ENCODE measurements around the gene FAM163A. TPM values are rescaled to one million over a fixed set of nuclear protein-coding genes. Genes with fewer than 3 reads are reported as not detected.

FAM163A gene
- total RNA-seq, 1 donor from 2014 or later, result 0.17 TPM

DNA sequence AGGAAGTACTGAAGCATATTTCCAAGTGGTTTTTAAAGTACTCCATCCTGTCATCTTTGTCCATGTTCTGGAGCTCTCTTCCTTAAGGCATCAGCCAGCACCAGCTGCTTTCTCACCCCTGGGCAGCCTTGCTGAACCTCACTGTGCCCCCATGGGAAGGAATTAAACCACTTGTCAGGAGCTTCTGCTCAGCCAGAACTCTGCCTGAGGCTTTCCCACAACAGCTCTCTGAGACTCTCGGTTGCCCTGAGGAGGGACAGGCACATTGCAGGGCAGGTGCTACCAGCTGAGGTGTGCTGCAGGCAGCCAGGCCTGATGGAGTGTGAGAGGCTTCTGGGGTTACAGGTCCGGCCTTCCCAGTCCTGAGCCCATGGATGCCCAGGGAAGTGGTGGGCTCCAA lies 30.9 kb downstream of the FAM163A start:
- no peak for DNase-seq (ENCODE audit: low read depth)
- TF ChIP-seq, protein P1, sequence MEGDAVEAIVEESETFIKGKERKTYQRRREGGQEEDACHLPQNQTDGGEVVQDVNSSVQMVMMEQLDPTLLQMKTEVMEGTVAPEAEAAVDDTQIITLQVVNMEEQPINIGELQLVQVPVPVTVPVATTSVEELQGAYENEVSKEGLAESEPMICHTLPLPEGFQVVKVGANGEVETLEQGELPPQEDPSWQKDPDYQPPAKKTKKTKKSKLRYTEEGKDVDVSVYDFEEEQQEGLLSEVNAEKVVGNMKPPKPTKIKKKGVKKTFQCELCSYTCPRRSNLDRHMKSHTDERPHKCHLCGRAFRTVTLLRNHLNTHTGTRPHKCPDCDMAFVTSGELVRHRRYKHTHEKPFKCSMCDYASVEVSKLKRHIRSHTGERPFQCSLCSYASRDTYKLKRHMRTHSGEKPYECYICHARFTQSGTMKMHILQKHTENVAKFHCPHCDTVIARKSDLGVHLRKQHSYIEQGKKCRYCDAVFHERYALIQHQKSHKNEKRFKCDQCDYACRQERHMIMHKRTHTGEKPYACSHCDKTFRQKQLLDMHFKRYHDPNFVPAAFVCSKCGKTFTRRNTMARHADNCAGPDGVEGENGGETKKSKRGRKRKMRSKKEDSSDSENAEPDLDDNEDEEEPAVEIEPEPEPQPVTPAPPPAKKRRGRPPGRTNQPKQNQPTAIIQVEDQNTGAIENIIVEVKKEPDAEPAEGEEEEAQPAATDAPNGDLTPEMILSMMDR (IDR thresholded peaks at IDR 0.05; ENCODE audit: insufficient read depth, low read length, poor library complexity, severe bottlenecking), result no peak
- Histone ChIP-seq H3K36me3 (ENCODE audit: control insufficient read depth, insufficient read depth, low read length) (no peaks in the 10 kb centered on the region), H3K4me3 (ENCODE audit: low read depth, low read length) (no peak overlapping the region), H3K27me3 (ENCODE audit: control insufficient read depth, insufficient read depth, low read length) (no peaks in the 10 kb centered on the region)

DNA sequence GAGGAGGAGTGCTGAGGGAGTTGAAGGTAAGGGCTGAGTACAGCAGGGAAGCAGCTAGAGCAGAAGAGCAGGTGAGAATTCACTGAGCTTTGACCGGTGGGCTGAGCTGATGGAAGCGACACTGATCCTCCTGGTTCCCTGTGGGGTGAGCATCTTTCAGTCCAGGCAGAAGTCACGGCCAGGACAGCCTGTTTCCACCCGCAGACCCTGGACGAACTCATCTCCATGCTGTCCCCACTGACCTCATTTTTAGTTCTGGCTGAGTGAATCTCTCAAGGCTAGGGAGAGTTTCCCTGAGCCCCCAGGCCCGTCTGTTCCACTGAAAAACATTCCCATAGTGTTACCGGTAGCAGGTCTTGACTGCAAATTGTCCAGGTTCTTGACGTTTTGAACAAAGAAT lies 31.5 kb downstream of the FAM163A start:
- TF ChIP-seq, protein P1 (IDR thresholded peaks at IDR 0.05; ENCODE audit: insufficient read depth, low read length, poor library complexity, severe bottlenecking), result no peak

DNA sequence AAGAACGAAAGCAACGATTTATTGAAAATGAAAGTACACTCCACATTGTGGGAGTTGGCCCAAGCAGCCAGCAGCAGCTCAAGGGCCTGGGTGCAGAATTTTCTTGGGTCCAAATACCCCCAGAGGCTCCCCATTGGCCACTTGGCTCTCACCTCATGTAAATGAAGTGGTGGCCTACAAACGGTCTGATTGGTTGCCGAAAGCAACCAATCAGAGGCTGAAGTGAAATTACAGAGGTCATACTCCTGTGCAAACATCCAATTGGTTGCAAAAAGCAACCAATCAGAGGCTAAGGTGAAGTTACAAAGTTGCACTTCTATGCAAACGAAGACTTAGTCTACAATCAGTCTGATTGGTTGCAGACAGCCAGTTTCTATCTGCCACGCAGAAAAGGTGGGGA lies 31.9 kb downstream of the FAM163A start:
- Histone ChIP-seq H3K27me3 (ENCODE audit: control insufficient read depth, insufficient read depth, low read length) (no peaks in the 10 kb centered on the region), H3K36me3 (ENCODE audit: control insufficient read depth, insufficient read depth, low read length) (no peaks in the 10 kb centered on the region), H3K4me3 (ENCODE audit: low read depth, low read length) (no peak overlapping the region)
- no peak for DNase-seq (ENCODE audit: low read depth)
- TF ChIP-seq, protein P1 (IDR thresholded peaks at IDR 0.05; ENCODE audit: insufficient read depth, low read length, poor library complexity, severe bottlenecking), result no peak

More for the DNA sequence above, 31.5 kb downstream of the FAM163A start:
- DNase-seq (ENCODE audit: low read depth), result no peak
- Histone ChIP-seq H3K27me3 (ENCODE audit: control insufficient read depth, insufficient read depth, low read length) (no peaks in the 10 kb centered on the region), H3K36me3 (ENCODE audit: control insufficient read depth, insufficient read depth, low read length) (no peaks in the 10 kb centered on the region), H3K4me3 (ENCODE audit: low read depth, low read length) (no peak overlapping the region)

DNA sequence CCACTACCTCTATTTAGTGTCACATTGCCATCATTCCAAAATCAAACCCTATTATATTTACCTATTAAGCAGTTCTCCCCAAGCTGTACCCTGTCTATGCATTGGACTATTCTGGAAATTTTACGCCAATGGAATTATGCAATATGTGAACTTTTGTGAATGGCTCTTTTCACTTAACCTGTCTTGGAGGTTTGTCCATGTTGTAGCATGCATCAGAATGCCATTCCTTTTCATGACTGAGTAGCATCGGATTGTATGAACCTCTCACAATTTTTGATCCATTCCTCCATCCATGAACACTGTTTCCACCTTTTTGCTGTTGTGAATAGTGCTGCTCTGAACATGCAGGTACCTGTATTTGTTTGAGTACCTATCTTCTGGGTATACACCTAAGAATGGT lies 33.7 kb downstream of the FAM163A start:
- no peaks in the 10 kb centered on the region for H3K36me3 ChIP-seq (ENCODE audit: control insufficient read depth, insufficient read depth, low read length)
- no peak for DNase-seq (ENCODE audit: low read depth)
- TF ChIP-seq, protein P1 (IDR thresholded peaks at IDR 0.05; ENCODE audit: insufficient read depth, low read length, poor library complexity, severe bottlenecking), result no peak

DNA sequence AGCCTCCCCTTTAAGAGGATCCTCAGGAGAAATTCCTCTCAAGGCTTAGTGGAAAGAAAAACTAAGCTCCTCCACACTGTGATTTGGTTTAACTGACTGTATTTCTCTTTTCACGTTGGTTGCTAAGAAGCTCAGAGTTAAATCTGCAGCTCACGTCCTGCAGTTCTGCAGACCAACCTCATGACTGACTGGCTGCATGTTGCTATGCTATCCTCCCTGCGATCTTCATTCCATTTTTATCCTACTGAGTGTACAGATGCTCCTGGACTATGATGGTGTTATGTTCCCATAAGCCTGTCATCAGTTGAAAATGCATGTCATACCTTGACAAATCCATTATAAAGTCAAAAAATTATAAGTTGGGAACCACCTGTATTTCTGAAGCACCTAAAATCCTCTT lies 34.6 kb downstream of the FAM163A start:
- Histone ChIP-seq H3K27me3 (ENCODE audit: control insufficient read depth, insufficient read depth, low read length) (peaks cover 5% of the 10 kb centered on the region), H3K36me3 (ENCODE audit: control insufficient read depth, insufficient read depth, low read length) (no peaks in the 10 kb centered on the region), H3K4me3 (ENCODE audit: low read depth, low read length) (no peak overlapping the region)
- DNase-seq (ENCODE audit: low read depth), result no peak
- TF ChIP-seq, protein P1 (IDR thresholded peaks at IDR 0.05; ENCODE audit: insufficient read depth, low read length, poor library complexity, severe bottlenecking), result no peak

More for the DNA sequence above, 33.7 kb downstream of the FAM163A start:
- Histone ChIP-seq H3K27me3 (ENCODE audit: control insufficient read depth, insufficient read depth, low read length) (no peaks in the 10 kb centered on the region), H3K4me3 (ENCODE audit: low read depth, low read length) (no peak overlapping the region)

DNA sequence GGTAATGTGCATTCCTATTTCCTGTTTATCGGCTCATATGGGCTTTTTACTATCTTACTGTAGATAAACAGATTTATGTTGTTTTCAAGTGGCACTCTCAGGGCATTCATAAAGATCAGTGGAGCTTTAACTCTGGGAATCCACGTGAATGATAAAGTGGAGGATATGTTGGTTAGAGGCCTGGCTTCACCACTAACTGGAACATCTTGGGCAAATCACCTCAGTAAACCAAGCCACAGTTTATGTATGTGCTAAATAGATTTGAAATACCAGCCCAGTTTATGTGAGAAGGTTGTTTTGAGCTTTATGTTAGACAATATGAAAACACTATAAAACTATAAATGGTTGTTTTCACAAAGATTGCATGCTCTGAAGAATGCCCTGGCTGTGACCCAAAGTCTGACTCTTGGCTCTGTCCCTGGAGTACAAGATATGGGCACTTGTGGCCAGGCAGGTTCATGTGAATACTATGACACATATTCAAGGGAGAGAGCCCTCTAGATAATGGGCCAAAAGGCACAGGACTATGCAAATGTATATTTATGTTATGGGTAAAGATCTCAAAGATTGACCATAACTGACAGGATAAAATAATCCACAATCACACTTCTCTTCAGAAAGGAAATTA lies 36.7 kb downstream of the FAM163A start:
- Histone ChIP-seq H3K27me3 (ENCODE audit: control insufficient read depth, insufficient read depth, low read length) (peaks cover 10% of the 10 kb centered on the region), H3K36me3 (ENCODE audit: control insufficient read depth, insufficient read depth, low read length) (no peaks in the 10 kb centered on the region), H3K4me3 (ENCODE audit: low read depth, low read length) (no peak overlapping the region)
- TF ChIP-seq, protein P1 (IDR thresholded peaks at IDR 0.05; ENCODE audit: insufficient read depth, low read length, poor library complexity, severe bottlenecking), result no peak
- DNase-seq (ENCODE audit: low read depth), result no peak
